Measurements from ENCODE around the gene PET100. TPM values are rescaled to one million over a fixed set of nuclear protein-coding genes. Genes with fewer than 3 reads are reported as not detected.

Gene PET100
- polyA plus RNA-seq, 1 donor: 61.0 TPM

DNA sequence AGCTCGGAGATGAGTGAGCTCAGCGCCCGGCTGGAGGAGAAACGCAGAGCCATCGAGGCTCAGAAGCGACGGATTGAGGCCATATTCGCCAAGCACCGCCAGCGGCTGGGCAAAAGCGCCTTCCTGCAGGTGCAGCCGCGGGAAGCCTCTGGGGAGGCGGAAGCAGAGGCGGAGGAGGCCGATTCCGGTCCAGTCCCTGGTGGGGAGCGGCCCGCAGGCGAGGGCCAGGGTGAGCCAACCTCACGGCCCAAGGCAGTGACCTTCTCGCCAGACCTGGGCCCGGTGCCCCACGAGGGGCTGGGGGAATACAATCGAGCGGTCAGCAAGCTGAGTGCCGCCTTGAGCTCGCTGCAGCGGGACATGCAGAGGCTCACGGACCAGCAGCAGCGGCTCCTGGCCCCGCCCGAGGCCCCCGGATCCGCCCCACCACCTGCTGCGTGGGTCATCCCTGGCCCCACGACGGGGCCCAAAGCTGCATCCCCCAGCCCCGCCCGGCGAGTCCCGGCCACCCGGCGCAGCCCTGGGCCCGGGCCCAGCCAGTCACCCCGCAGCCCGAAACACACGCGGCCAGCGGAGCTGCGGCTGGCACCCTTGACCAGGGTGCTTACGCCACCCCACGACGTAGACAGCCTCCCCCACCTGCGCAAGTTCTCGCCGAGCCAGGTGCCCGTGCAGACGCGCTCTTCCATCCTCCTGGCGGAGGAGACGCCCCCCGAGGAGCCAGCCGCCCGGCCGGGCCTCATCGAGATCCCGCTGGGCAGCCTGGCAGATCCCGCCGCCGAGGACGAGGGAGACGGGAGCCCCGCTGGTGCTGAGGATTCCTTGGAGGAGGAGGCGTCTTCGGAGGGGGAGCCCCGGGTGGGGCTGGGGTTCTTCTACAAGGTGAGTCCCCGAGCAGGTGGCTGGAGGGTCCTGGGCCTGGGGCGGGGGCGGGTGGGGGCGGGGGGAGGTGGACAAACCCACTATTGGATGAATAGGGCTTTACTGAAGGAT lies 17.0 kb upstream of the PET100 start:
- no peak for DNase-seq (ENCODE audit: low read depth)

DNA sequence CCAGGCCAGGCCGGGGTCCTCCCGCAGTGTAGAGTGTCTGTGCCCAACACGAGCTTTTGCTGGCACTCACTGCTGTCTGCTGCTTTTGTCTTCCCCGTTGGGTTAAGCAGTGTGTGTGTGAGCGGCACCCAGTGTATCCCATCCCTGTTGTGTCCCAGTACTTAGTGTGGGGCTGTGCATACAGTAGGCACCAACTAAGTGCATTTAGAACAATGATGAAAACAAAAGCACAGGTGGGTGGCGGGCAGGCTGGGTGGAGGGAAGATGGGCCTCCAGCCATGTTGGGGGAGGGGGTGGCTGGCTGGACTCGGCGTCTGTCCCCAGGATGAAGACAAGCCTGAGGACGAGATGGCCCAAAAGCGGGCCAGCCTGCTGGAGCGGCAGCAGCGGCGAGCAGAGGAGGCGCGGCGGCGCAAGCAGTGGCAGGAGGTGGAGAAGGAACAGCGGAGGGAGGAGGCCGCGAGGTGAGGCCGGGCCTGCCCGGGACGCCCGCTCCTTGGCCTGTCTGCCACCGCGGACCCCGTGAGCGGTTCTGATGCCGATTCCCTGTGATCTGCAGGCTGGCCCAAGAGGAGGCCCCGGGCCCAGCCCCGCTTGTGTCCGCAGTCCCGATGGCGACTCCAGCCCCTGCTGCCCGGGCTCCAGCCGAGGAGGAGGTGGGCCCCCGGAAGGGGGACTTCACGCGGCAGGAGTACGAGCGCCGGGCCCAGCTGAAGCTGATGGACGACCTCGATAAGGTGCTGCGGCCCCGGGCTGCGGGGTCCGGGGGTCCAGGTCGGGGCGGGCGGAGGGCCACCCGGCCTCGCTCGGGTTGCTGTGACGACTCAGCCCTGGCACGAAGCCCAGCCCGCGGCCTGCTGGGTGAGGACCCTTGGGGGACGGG lies 14.5 kb upstream of the PET100 start:
- no peak for DNase-seq (ENCODE audit: low read depth)

DNA sequence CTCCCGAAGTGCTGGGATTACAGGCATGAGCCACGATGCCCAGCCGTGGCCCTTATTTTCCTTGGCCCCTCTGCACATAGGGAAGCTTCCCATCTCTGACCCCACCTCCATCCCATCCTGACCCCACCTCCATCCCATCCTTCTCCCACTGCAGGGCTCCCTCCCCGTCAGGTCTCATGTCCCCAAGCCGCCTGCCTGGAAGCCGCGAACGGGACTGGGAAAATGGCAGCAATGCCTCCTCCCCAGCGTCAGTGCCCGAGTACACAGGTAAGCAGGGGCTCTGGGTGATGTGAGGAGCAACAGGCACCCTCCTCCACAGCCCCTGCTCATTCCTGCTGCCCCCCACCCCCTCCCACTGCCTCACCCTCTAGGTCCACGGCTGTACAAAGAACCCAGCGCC lies 12.4 kb upstream of the PET100 start:
- DNase-seq (ENCODE audit: low read depth): no peak

GRCh38 chr19:7617735-7618134 lies 11.9 kb upstream of the PET100 start:
- no peak for DNase-seq (ENCODE audit: low read depth)

DNA sequence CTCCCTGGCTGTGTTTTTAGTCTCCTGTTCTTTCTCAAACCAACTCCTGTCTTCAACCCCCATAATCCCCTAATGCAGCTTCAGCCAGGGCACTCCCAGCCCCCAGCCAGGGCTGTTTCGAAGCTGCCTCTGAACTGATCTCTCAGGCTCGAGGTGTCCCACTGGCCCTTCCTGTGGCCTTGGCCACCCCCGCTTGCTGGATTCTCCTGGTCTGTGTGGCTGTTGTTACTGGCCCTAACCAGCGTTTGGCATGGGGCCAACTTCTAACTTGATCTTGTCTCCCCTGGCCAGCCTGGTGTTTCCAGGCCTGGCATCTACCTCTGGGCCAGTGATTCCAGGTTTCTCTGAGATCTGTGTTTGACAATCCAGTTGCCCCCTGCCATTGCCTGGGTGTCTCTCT lies 11.2 kb upstream of the PET100 start:
- DNase-seq (ENCODE audit: low read depth): no peak

GRCh38 chr19:7618771-7619510 lies 10.7 kb upstream of the PET100 start:
- DNase-seq (ENCODE audit: low read depth): no peak

- DNase-seq (ENCODE audit: low read depth): no peak
Observed at GRCh38 chr19:7619671-7620441, 9.7 kb upstream of the PET100 start.

DNA sequence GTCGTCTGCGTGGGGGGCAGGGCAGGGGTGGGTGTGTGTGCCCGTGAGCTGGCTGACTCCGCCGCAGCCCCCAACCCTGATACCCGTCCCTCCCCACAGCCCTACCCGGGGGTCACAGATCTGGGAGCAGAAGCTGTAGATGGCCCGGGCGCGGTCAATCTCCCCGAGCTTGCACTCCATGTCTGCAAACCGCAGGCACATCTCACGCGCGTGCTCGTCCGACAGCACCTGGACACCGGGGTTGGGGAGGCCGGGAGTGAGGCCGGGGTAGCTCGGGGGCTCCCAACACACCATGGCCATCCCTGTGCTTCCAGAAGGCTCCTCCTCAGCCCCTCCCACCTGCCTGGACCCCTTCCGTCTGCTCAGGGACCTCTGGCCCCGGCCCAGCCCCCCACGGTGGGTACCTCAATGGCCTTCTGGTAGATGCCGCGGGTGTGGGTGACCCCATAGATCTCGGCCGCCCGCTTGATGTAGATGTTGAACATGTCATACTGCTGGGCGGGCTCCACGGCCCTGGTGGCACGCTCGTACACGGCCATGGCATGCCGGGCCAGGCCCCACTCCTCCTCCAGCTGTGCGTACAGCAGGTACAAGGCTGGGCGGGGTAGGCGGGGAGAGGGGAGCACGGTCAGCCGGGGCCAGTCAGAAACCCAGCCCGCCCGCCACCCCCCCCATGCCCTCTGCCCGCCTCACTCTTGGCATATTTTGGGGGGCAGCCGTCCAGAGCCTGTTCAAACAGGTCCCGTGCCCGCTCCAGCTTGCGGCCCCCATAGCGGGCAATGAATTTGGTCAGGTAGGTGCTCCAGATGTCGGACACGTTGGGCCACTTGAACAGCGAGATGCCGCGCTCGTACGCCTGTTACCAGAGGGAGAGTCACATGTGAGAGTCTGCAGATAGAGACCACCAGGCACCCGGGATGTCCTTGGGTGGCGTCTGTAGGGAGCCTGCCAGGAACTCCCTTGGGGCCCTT lies 8.9 kb upstream of the PET100 start:
- DNase-seq (ENCODE audit: low read depth): no peak

GRCh38 chr19:7622933-7623685 lies 6.5 kb upstream of the PET100 start:
- no peak for DNase-seq (ENCODE audit: low read depth)

- no peak for DNase-seq (ENCODE audit: low read depth)
Observed at GRCh38 chr19:7623725-7624603, 5.6 kb upstream of the PET100 start.

DNA sequence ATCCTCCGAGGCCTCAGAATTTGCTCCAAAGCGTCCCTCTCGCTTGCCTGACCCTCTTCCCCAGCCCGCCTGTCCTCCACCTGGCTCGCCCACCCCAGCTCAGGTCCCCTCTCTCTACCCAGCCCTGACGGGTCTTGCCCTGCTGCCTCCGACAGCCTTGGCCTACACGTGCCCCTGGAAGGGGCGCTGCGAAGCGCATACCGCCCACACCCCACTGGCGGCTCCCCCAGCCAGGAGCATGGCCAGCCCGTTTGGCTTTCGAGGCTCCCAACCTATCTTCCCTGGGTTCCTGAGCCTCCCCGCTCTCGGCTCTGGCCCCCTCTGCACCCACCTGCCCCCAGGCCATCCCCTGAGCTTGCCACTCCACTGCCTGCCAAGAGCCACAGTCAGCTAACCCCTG lies 4.8 kb upstream of the PET100 start:
- no peak for DNase-seq (ENCODE audit: low read depth)

- DNase-seq (ENCODE audit: low read depth): no peak
Observed at GRCh38 chr19:7625763-7626372, 3.7 kb upstream of the PET100 start.

- DNase-seq (ENCODE audit: low read depth): no peak
Observed at GRCh38 chr19:7627166-7627565, 2.4 kb upstream of the PET100 start.

DNA sequence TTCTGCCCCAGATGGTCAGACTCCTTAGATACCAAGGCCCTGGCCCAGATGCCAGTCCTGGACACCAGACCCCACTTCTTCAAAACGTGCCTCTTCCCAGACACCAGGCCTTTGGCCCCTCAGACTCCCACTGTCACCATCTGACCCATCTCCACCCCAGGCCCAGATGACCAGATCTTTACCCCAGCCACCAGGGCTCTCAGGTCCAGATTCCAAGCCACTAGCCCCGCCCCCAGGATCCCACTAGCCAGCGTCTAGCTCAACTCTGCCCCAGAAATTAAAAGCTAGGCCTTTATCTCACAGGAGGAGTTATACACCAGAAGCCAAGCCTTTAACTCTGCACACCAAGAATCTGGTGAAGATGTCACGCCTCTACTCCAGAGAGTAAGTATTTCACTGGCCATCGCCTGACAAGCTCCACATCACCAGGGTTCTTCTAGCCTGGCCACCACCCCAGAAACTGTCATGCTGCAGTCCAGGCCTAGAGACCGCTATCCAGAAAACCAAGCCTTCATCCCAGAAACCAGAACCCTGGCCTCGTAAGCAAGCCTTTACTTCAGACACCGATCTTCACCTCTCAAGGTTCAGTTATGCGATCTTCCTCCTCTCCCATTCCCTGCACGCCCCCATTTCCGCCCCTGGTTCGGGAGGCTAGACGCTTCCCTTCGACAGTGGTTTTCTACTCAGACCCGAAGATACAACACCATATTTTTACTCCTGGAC lies 843 bp upstream of the PET100 start:
- no peak for DNase-seq (ENCODE audit: low read depth)

DNA sequence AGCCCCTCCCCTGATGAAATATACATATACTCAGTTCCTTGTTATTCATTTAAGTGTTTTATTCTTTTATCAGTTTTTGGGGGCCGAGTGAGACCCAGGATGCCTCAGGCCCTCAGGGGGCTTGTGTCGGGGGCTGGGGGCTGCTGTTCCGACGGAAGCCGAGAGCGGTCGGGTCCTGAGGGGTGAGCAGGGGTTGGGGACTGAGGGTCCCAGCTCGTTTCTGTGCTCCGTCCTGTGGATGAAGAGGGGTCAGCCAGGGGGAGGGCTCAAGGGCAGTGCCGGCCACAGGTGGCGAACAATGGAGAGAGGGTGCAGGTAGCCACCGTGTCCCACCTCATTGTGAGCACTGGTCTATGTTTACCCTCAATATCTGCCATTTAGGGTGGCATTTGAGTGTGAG lies 2.0 kb downstream of the PET100 start:
- no peak for DNase-seq (ENCODE audit: low read depth)

DNA sequence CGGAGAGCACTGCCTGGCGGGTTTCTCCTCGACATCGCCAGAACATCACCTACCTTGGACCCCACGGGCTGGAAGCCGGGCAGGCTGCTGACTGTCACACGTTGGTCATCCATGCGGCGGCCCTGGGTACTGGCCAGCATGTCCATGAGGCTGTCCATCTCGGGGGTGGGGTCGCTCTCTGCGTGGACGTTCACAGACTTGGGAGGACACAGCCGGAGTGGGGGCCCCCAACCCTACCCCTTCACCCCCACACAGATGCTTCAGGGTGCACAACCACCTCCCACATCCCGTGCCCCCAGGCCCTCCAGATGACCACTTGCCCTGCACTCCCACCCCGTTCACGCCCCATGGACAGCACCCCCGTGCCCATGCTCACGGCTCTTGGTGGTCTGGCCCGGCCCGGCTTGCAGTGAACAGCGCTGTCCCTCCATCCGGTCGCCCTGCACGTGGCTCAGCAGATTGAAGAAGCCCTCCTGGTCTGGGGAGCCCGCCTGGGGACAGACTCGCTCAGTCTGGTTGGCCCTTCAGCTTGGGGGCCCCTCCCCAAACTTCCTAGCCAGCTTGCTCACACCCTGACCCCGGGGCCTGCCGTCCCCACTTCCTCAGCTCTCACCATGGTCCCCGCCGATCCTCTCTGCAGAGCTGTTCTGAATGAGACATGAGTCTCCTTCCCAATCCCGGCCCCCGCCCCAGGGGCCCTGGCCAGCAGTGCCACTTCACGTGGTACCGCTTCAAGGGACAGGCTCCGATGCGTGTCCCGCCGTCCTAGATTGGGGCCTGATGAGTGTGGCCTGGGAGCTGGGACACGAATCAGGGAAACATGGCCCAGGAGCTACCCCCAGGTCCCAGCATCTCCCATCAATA lies 3.0 kb downstream of the PET100 start:
- no peak for DNase-seq (ENCODE audit: low read depth)

Data from forelimb muscle (tissue), 1 donor.